AG09309 (cell line): ENCODE measurements around the gene TPM4.

ENCODE experiments used
- DNase-seq: peaks from one replicate; pipeline ENCODE4 v3.0.0-alpha.2; 2010; ENCODE audit warnings: low read depth
- H3K4me3 ChIP-seq: 2 replicates; pipeline ENCODE4 v1.5.1; 2011; ENCODE audit warnings: mild to moderate bottlenecking, low read depth, low read length, moderate library complexity; ENCODE audit not compliant: control insufficient read depth
- TF ChIP-seq, protein P1 (sequence below): IDR thresholded peaks from 2 replicates; pipeline ENCODE4 v1.5.1; 2011; ENCODE audit warnings: mild to moderate bottlenecking, low read depth, low read length, inconsistent platforms; ENCODE audit not compliant: insufficient read depth, control insufficient read depth; ENCODE audit errors: missing control alignments

Gene TPM4

DNA sequence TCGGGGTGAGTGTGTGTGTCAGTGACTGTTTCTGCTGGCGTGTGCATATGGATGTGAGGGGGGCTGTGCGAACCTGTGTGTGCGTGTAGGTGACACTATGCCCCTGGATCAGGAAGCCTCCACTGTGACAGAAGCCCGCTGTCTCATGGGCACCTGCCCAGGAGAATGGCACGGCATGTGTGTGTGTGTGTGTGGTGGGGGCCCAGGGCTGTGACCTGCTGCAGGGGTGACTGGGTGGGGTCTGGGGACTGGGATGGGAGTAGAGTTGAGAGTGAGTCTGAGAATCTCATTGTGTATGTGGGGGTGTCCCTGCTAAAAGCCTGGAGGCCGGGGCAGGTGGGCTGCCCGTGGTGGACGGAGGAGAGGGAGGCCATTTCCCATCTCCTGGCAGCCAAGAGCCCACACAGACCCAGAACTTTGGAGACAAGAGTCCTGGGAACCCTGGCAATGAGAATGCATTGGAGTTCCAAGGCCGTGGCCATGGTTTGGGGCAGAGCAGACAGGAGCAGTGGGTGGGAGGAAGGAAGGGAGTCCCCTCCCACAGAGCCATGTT, 6.4 kb upstream of the TPM4 start:
- H3K4me3 ChIP-seq, result no peak overlapping the region
- TF ChIP-seq, protein P1, sequence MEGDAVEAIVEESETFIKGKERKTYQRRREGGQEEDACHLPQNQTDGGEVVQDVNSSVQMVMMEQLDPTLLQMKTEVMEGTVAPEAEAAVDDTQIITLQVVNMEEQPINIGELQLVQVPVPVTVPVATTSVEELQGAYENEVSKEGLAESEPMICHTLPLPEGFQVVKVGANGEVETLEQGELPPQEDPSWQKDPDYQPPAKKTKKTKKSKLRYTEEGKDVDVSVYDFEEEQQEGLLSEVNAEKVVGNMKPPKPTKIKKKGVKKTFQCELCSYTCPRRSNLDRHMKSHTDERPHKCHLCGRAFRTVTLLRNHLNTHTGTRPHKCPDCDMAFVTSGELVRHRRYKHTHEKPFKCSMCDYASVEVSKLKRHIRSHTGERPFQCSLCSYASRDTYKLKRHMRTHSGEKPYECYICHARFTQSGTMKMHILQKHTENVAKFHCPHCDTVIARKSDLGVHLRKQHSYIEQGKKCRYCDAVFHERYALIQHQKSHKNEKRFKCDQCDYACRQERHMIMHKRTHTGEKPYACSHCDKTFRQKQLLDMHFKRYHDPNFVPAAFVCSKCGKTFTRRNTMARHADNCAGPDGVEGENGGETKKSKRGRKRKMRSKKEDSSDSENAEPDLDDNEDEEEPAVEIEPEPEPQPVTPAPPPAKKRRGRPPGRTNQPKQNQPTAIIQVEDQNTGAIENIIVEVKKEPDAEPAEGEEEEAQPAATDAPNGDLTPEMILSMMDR, result no peak

DNA sequence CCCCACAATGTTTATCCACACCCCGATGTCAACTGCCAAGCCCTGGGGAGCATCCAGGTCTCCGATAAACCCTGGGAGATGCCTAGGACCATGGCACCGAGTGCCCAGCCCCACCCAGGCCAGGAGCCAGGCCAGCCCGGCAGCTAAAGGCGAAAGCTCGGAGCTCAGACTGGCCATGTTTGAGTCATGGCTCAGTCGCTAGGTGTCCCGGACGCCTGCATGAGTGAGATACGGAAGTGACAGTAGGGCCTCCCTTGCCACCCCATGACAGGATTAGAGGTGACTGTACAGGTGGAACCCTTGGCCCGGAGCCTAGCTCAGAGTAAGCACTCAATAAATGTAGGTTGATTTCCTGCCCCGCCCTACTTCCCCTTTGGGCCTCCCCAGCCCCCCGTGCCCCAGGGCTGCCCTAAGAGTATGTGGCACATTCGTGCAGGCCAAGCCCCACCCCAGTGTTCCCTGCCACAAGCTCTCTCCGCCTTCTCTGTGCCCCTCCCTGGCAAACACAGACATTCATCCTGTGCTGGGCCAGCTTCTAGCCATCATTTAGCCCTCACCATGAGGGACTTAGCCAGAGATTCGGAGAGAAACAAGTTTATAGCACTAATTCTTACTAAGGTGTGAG, 5.8 kb upstream of the TPM4 start:
- H3K4me3 ChIP-seq, result no peak overlapping the region
- DNase-seq, result no peak
- TF ChIP-seq, protein P1, result no peak

More for the DNA sequence above, 6.4 kb upstream of the TPM4 start:
- DNase-seq, result no peak

DNA sequence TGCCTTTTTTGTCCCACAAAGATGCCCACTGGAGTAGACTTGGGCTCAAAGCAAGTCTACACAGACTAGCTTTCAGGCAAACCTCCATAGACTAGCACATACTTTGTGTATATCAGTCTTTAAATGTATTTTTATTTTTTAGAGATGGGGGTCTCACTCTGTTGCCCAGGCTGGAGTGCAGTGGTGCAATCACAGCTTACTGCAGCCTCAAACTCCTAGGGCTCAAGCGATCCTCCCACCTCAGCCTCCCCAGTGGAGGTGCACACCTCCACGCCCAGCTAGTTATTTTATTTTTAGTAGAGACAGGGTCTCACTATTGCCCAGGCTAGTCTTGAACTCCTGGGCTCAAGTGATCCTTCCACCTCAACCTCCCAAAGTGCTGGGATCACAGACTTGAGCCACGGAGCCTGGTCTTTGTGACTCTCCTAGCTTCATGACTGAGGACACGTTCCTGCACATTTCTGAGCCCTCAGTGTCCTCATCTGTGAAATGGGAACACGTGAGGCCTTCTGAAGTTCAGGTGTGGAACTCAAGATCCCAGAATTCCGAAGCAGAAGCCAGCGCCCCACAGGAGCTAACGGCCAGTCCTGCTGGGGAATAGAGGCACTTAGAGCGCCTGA, 5.1 kb upstream of the TPM4 start:
- no peak overlapping the region for H3K4me3 ChIP-seq
- TF ChIP-seq, protein P1, result no peak
- DNase-seq, result no peak

DNA sequence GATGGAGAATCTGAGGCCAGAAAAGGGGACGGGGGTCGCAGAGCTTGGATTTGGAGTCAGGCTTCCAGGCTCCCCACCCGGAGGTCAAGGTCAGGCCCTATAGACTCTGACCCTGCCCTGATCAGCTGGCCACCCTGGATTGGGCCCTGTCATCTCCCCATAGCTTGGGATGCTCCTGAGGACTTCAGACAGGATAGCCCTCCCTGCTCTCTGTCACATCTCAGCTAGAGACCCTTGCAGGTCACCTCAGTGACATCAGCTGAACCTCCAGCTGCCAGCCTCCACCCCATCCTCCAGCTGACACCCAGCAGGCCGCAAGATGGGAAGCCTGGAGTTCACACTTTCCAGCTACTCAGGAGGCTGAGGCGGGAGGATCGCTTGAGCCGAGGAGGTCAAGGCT, 2.8 kb upstream of the TPM4 start:
- no peak for DNase-seq
- TF ChIP-seq, protein P1, result no peak
- no peak overlapping the region for H3K4me3 ChIP-seq

DNA sequence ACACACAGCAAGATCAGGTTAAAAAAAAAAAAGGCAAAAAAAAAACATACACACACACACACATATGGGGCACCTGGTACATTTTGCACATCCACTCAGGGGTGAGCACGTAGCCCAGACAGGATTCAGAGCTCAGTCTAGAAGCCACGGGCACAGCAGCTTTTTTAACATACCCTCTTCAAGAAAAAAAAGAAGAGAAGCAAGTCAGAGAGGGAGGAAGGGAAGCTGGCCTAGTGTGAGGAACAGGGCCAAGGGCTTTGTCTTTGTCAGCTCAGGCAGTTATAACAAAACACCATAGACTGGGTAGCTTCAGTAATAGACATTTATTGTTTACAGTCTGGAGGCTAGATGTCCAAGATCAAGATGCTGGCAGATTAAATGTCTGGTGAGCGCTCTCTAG, 2.3 kb upstream of the TPM4 start:
- DNase-seq, result no peak
- TF ChIP-seq, protein P1, result no peak
- H3K4me3 ChIP-seq, result no peak overlapping the region

DNA sequence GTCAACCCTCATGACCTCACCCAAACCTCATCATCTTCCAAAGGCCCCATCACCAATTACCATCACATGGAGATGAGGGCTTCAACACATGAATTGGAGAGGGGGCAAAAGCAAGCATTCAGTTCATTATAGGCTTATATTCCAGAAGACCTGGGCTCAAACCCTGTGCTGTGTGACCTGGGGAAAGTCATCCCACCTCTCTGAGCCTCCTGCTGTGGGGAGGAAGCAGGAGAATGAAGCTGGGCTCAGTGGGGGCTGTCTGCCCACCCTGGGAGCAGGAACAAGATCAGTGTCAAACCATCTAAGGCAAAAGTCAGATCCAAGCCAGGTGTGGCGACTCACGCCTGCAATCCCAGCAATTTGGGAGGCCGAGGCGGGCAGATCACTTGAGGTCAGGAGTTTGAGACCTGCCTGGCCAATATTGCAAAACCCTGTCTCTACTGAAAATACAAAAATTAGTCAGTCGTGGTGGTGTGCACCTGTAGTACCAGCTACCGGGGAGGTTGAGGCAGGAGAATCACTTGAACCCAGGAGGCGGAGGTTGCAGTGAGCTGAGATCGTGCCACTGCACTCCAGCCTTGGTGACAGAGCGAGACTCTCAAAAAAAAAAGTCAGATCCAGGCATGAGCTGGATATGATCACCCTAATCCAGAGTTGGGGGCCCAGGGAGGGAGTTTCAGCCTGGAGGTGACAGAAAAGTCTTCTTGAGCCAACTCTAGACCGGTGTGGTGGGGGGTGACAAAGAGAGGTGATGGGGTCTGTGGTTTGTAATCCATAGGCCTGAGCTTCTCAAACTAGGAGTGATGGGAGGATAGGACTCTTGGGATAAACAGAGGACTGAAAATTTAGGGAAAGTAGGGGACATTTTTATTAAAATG, 1.6 kb upstream of the TPM4 start:
- TF ChIP-seq, protein P1, result no peak
- no peak overlapping the region for H3K4me3 ChIP-seq
- DNase-seq, result no peak
